Peyer's patch (tissue), 4 donors: ENCODE results near the gene LDLRAD3. TPM values are rescaled to one million over a fixed set of nuclear protein-coding genes. Genes with fewer than 3 reads are reported as not detected.

Experiments used
- DNase-seq, 3 donors: peaks; one replicate each; pipeline ENCODE4 v3.0.0-alpha.2; 2017 to 2019
- H3K27ac ChIP-seq, 4 donors: fragments of 200-600 bp; sonication (generic); one replicate each; pipeline ENCODE4 v1.5.1; 2016 to 2019
- H3K27me3 ChIP-seq, 2 donors: fragments of 200-600 bp; sonication (generic); one replicate each; pipeline ENCODE4 v1.5.1; 2019
- H3K36me3 ChIP-seq, 3 donors: fragments of 200-600 bp; sonication (generic); one replicate each; pipeline ENCODE4 v1.5.1; 2016 to 2019
- H3K4me1 ChIP-seq, 4 donors: fragments of 200-600 bp; sonication (generic); one replicate each; pipeline ENCODE4 v1.5.1; 2016 to 2019
- H3K4me3 ChIP-seq, 4 donors: fragments of 200-600 bp; sonication (generic); 1 replicate in 3 of 4; 2 replicates in 1 of 4; pipeline ENCODE4 v1.5.1; 2016 to 2019; ENCODE audit warnings: mild to moderate bottlenecking in 1 of 4
- H3K9me3 ChIP-seq, 4 donors: fragments of 200-600 bp; sonication (generic); one replicate each; pipeline ENCODE4 v1.5.1; 2016 to 2019; ENCODE audit warnings: mild to moderate bottlenecking in 1 of 4
- POLR2A ChIP-seq, 2 donors: fragments of 450-650 bp; IDR thresholded peaks; one replicate each; pipeline ENCODE4 v1.5.1; 2017; ENCODE audit warnings: antibody characterized with exemption in 2 of 2, mild to moderate bottlenecking in 2 of 2, moderate library complexity in 2 of 2
- total RNA-seq, 4 donors: library from RNA; depleted of rRNA; stranded (reverse); fragments of >200 nt; gene quantifications; one replicate each; pipeline ENCODE4 v1.1.0, GENCODE V29; 2016
- TF ChIP-seq, protein P1 (sequence below), 6 experiments: fragments of 450-650 bp in 4 of 6; fragments of 200-600 bp in 2 of 6; sonication (generic) in 1 of 6; IDR thresholded peaks; one replicate each; pipeline ENCODE4 v1.5.1; 2017 to 2019; ENCODE audit warnings: antibody characterized with exemption in 6 of 6, mild to moderate bottlenecking in 3 of 6, moderate library complexity in 1 of 6

The LDLRAD3 gene
- total RNA-seq, 4 donors from 2014 or later, result 1.2 to 14.0 (median 4.8) TPM

DNA sequence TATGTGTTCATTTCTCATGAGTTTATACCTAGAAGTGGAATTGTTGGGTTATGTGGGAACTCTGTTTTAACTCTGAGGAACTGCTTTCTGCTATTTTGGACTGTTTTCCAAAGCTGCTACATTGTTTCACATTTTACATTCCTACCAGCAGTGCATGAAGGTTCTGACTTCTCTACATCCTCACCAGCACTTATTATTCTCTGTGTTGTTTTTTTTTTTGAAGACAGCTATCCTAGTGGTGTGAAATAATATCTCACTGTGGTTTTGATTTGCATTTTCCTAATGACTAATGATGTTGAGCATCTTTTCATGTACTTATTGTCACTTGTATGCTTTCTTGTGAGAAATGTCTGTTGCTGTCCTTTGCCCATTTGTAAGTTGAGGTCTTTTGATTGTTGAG lies 175.4 kb downstream of the LDLRAD3 start:
- H3K4me1 ChIP-seq, result no peaks in the 10 kb centered on the region

DNA sequence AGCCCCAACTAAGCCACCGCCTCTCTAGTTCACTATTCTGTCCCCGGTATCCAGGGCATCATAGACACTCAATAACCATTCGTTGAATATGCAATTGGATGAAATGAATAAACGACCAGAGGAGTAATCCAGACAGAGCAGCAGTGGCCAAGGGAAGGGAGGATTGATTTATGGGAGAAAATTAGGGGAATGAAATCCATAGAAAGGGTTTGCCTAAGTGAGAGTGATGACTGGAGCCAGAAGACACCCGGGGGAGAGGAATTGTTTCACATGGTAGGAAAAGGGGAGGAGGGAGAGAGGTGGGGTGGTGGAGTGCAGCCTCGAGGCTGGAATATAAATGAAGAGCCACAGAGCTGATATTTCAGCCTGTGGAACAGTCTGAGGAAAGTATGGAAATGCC lies 177.2 kb downstream of the LDLRAD3 start:
- TF ChIP-seq, protein P1, sequence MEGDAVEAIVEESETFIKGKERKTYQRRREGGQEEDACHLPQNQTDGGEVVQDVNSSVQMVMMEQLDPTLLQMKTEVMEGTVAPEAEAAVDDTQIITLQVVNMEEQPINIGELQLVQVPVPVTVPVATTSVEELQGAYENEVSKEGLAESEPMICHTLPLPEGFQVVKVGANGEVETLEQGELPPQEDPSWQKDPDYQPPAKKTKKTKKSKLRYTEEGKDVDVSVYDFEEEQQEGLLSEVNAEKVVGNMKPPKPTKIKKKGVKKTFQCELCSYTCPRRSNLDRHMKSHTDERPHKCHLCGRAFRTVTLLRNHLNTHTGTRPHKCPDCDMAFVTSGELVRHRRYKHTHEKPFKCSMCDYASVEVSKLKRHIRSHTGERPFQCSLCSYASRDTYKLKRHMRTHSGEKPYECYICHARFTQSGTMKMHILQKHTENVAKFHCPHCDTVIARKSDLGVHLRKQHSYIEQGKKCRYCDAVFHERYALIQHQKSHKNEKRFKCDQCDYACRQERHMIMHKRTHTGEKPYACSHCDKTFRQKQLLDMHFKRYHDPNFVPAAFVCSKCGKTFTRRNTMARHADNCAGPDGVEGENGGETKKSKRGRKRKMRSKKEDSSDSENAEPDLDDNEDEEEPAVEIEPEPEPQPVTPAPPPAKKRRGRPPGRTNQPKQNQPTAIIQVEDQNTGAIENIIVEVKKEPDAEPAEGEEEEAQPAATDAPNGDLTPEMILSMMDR (IDR thresholded peaks at IDR 0.05), result no peak
- TF ChIP-seq POLR2A (IDR thresholded peaks at IDR 0.05), result no peak
- no peaks in the 10 kb centered on the region for H3K36me3 ChIP-seq
- no peak overlapping the region for H3K4me3 ChIP-seq
- H3K4me1 ChIP-seq, result no peaks in the 10 kb centered on the region
- no peak for DNase-seq
- H3K9me3 ChIP-seq, result no peaks in the 10 kb centered on the region
- H3K27me3 ChIP-seq, result no peaks in the 10 kb centered on the region
- H3K27ac ChIP-seq, result no peak overlapping the region

More for the DNA sequence above, 175.4 kb downstream of the LDLRAD3 start:
- H3K27me3 ChIP-seq, result no peaks in the 10 kb centered on the region
- no peak for TF ChIP-seq POLR2A (IDR thresholded peaks at IDR 0.05)
- TF ChIP-seq, protein P1 (IDR thresholded peaks at IDR 0.05), result no peak
- H3K4me3 ChIP-seq, result no peak overlapping the region
- H3K9me3 ChIP-seq, result no peaks in the 10 kb centered on the region
- no peak for DNase-seq
- H3K36me3 ChIP-seq, result no peaks in the 10 kb centered on the region
- no peak overlapping the region for H3K27ac ChIP-seq

DNA sequence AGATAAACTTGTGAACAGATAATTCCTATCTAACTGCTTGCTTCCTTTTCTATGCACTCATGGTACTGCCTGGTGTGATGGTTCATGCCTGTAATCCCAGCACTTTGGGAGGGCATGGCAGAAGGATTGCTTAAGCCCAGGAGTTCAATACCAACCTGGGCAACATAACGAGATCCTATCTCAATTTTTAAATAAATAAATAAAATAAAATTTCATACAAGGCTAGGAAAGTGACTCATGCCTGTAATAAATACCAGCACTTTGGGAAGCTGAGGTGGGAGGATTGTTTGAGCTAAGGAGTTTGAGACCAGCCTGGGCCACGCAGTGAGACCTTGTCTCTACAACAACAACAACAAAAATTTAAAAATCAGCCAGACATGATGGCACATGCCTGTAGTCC lies 178.8 kb downstream of the LDLRAD3 start:
- DNase-seq, result no peak
- Histone ChIP-seq H3K27me3 (no peaks in the 10 kb centered on the region), H3K27ac (no peak overlapping the region), H3K4me3 (no peak overlapping the region), H3K4me1 (no peaks in the 10 kb centered on the region), H3K9me3 (no peaks in the 10 kb centered on the region), H3K36me3 (no peaks in the 10 kb centered on the region)
- TF ChIP-seq, protein P1 (IDR thresholded peaks at IDR 0.05), result no peak
- no peak for TF ChIP-seq POLR2A (IDR thresholded peaks at IDR 0.05)

DNA sequence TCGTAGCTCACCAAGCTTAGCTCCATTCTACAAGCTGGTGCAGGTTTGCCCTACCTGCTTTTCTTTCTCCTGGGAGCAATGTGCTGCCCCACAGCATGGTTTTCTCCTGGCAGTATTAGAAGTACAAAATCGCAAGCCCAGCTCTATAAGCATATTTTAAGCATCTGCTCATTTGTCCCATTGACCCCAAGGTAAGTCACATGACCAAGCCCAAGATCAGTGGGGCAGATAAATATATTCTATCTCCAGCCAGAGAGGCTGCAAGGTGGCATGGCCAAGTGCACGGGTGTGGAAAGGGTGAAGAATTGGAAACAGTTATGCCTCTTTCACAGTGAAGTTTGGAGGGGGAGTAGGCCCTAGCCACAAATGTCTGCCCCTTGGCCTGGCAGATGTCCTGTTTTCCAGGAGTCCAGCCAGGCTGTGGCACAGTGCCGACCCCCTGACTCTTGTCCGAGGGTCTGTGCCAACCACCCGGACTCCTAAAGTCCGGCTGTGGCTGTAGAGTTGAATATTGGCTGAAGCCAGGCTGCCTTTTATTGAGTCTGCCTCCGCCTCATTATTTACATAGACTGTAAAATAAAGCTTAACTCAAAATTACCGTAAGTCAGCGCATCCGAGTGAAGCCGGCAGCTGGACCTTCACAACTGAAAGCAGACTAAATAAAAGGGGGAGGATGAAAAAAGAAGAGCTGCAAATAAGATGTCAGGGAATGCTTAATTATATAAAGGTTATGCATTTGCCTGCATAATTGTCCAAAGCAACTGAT lies 179.7 kb downstream of the LDLRAD3 start:
- Histone ChIP-seq H3K4me3 (no peak overlapping the region), H3K36me3 (no peaks in the 10 kb centered on the region), H3K4me1 (no peaks in the 10 kb centered on the region), H3K9me3 (no peaks in the 10 kb centered on the region), H3K27ac (no peak overlapping the region), H3K27me3 (no peaks in the 10 kb centered on the region)
- TF ChIP-seq, protein P1 (IDR thresholded peaks at IDR 0.05), result no peak
- no peak for TF ChIP-seq POLR2A (IDR thresholded peaks at IDR 0.05)
- DNase-seq, result no peak

DNA sequence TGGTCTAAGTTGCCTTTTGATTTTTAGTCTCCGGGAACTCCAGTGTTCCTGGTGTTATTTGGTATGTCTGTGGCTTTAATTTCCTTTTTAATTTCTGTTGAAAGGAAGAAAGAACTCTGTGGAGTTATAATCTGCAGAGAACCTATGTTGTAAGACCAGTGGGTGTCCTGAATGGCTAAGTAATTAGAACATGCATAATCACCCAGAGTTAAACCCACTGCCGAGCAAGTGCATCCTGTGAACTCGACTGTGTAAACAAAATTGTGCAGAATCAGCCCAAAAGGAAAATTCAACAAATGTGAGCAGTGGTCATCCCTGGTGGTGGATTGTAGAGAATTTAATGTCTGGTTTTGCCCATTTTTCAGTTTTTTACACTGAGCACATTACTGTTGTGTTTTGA lies 182.8 kb downstream of the LDLRAD3 start:
- H3K9me3 ChIP-seq, result no peaks in the 10 kb centered on the region
- no peak overlapping the region for H3K27ac ChIP-seq
- no peaks in the 10 kb centered on the region for H3K27me3 ChIP-seq
- no peak for DNase-seq
- H3K4me1 ChIP-seq, result no peaks in the 10 kb centered on the region
- no peak for TF ChIP-seq POLR2A (IDR thresholded peaks at IDR 0.05)
- TF ChIP-seq, protein P1 (IDR thresholded peaks at IDR 0.05), result no peak
- H3K36me3 ChIP-seq, result no peaks in the 10 kb centered on the region
- no peak overlapping the region for H3K4me3 ChIP-seq
